Activated T-cell treated with anti-CD3 and anti-CD28 coated beads, Interleukin-2, amount 50 U/mL, for 4 hours (primary cell): ENCODE data around the gene RIC1. TPM values are rescaled to one million over a fixed set of nuclear protein-coding genes. Genes with fewer than 3 reads are reported as not detected.
"Not testable (repeated sequence)": the region's sequence is repeated elsewhere in the genome, so short reads cannot be mapped to it uniquely, and the experiment has no call there.

ENCODE experiments used
- ATAC-seq, 2 donors: fragments of 200-7000 bp; cut with Tn5 transposase; one replicate each; pipeline ENCODE4 v1.10.0; 2021
- DNase-seq: peaks from one replicate; pipeline ENCODE4 v3.0.0-alpha.2; 2020
- H3K27me3 Mint-ChIP-seq: one replicate; pipeline ENCODE4 v1.8.0; 2021; ENCODE audit warnings: low read depth, mixed read lengths
- H3K36me3 Mint-ChIP-seq: one replicate; pipeline ENCODE4 v1.8.0; 2022; ENCODE audit warnings: mixed read lengths; ENCODE audit not compliant: insufficient read depth
- H3K4me1 Mint-ChIP-seq: one replicate; pipeline ENCODE4 v1.8.0; 2021; ENCODE audit warnings: low read depth, mixed read lengths
- H3K4me3 Mint-ChIP-seq: one replicate; pipeline ENCODE4 v1.8.0; 2021; ENCODE audit warnings: mild to moderate bottlenecking, moderate library complexity, mixed read lengths
- H3K9me3 Mint-ChIP-seq: one replicate; pipeline ENCODE4 v1.8.0; 2021; ENCODE audit warnings: mixed read lengths
- total RNA-seq, 3 donors: library from RNA; stranded (reverse); gene quantifications; one replicate each; pipeline ENCODE4 v1.2.1, GENCODE V29; 2021

The RIC1 gene
- total RNA-seq, 3 donors from 2014 or later, result 10.5 to 11.2 (median 10.8) TPM

GRCh38 chr9:5714501-5715401 lies 85.8 kb downstream of the RIC1 start:
- H3K36me3 Mint-ChIP-seq, result peaks cover 55% of the 10 kb centered on the region
- H3K9me3 Mint-ChIP-seq, result peaks cover 5% of the 10 kb centered on the region
- ATAC-seq, result peak; percentile 10 to 52
- no peak overlapping the region for H3K4me3 Mint-ChIP-seq
- DNase-seq, result no peak
- H3K4me1 Mint-ChIP-seq, result peaks cover 10% of the 10 kb centered on the region
- no peaks in the 10 kb centered on the region for H3K27me3 Mint-ChIP-seq

GRCh38 chr9:5715548-5716127 lies 86.7 kb downstream of the RIC1 start:
- DNase-seq, result no peak
- no peaks in the 10 kb centered on the region for H3K27me3 Mint-ChIP-seq
- no peak overlapping the region for H3K4me3 Mint-ChIP-seq
- peaks cover 5% of the 10 kb centered on the region for H3K9me3 Mint-ChIP-seq
- H3K36me3 Mint-ChIP-seq, result peaks cover 50% of the 10 kb centered on the region
- peaks cover 12% of the 10 kb centered on the region for H3K4me1 Mint-ChIP-seq
- no peak for ATAC-seq

DNA sequence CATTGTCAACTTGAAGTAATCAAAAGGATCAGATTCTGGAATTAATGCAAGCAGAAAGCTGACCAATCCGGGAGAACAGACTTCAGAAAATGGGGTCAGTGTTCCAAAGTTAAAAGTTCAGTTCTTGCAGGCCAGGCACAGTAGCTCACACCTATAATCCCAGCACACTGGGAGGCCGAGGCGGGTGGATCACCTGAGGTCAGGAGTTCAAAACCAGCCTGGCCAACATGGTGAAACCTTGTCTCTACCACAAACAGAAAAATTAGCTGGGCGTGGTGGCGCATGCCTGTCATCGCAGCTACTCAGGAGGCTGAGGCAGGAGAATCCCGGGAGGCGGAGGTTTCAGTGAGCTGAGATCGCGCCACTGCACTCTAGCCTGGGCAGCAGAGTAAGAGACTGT lies 88.5 kb downstream of the RIC1 start:
- H3K27me3 Mint-ChIP-seq, H3K9me3 Mint-ChIP-seq, DNase-seq, ATAC-seq, H3K4me3 Mint-ChIP-seq: not testable (repeated sequence)
- peaks cover 12% of the 10 kb centered on the region for H3K4me1 Mint-ChIP-seq
- H3K36me3 Mint-ChIP-seq, result peaks cover 47% of the 10 kb centered on the region

- H3K4me1 Mint-ChIP-seq, result peaks cover 12% of the 10 kb centered on the region
These were observed 89.6 kb downstream of the RIC1 start for GRCh38 chr9:5718296-5719032.

GRCh38 chr9:5719100-5719926 lies 90.4 kb downstream of the RIC1 start:
- H3K27me3 Mint-ChIP-seq, result no peaks in the 10 kb centered on the region
- peaks cover 51% of the 10 kb centered on the region for H3K36me3 Mint-ChIP-seq
- H3K4me3 Mint-ChIP-seq, result no peak overlapping the region
- DNase-seq (no peak), ATAC-seq (no peak)
- peaks cover 5% of the 10 kb centered on the region for H3K9me3 Mint-ChIP-seq
- H3K4me1 Mint-ChIP-seq, result peaks cover 12% of the 10 kb centered on the region

More at GRCh38 chr9:5718296-5719032, 89.6 kb downstream of the RIC1 start:
- Mint-ChIP-seq H3K36me3 (peaks cover 49% of the 10 kb centered on the region), H3K27me3 (no peaks in the 10 kb centered on the region), H3K9me3 (peaks cover 5% of the 10 kb centered on the region), H3K4me3 (no peak overlapping the region)
- no peak for ATAC-seq
- DNase-seq, result no peak

GRCh38 chr9:5720151-5720550 lies 91.2 kb downstream of the RIC1 start:
- no peak for ATAC-seq
- Mint-ChIP-seq H3K4me1 (peaks cover 6% of the 10 kb centered on the region), H3K9me3 (peaks cover 5% of the 10 kb centered on the region), H3K36me3 (peaks cover 51% of the 10 kb centered on the region), H3K4me3 (no peak overlapping the region), H3K27me3 (no peaks in the 10 kb centered on the region)
- DNase-seq, result no peak

DNA sequence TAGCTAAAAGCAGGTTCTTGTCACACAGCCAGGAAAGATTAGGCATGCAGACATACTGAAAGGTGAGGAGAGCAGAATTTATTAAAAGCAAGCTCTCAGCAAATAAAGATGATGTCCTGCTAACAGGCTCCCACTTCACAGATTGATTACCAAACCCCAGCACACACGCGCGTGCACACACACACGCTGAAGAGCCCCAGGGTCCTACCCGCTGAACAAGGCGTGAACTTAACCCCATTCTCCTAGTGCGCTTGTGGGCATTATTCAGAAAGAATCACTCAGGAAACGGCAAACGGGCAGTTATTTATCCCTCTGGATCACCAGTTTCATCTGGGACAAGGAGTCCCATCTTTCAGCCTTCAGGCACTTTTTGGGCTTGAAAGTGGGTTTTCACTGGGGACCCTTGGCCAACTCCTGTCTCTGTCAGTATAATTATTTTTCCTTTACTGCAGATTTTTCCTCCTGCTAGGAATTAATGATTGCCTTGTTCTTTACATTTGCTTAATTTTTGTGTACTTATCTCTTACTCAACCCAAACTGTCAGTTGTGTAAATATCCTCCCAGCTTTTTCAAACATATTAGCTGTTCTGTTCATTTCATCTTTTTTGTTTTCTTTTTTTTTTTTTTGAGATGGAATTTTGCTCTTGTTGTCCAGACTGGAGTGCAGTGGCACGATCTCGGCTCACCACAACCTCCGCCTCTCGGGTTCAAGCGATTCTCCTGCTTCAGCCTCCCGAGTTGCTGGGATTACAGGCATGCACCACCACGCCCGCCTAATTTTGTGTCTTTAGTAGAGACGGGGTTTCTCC lies 92.6 kb downstream of the RIC1 start:
- ATAC-seq (no peak), DNase-seq (no peak)
- Mint-ChIP-seq H3K27me3 (no peaks in the 10 kb centered on the region), H3K36me3 (peaks cover 57% of the 10 kb centered on the region), H3K4me3 (no peak overlapping the region), H3K9me3 (peaks cover 5% of the 10 kb centered on the region), H3K4me1 (peaks cover 5% of the 10 kb centered on the region)

DNA sequence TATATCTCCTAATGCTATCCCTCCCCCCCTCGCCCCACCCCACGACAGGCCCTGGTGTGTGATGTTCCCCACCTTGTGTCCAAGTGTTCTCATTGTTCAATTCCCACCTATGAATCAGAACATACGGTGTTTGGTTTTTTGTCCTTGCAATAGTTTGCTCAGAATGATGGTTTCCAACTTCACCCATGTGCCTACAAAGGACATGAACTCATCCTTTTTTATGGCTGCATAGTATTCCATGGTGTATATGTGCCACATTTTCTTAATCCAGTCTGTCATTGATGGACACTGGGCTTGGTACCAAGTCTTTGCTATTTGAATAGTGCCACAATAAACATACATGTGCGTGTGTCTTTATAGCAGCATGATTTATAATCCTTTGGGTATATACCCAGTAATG lies 93.8 kb downstream of the RIC1 start:
- not testable (repeated sequence) for ATAC-seq, H3K4me1 Mint-ChIP-seq, H3K4me3 Mint-ChIP-seq, H3K27me3 Mint-ChIP-seq, H3K9me3 Mint-ChIP-seq, DNase-seq
- peaks cover 60% of the 10 kb centered on the region for H3K36me3 Mint-ChIP-seq

DNA sequence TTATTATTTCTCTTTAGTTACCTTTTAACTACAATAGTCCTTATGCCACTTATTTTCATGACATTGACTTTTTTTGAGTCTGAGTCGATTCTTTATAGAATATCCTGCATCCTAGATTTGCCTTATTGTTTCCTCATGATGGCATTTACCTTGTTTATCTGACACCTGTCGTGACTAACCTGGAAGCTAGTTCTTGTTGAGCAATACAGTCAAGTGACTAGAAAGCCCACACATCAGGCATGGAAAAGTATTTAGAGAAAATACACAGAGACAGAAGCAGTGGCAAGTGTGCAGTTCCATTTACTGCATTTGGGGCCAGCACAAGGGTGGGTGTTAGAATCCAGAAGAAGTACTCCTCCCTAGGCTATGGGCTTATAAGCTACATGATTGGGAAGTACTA lies 106.2 kb downstream of the RIC1 start:
- H3K36me3 Mint-ChIP-seq, result peaks cover 37% of the 10 kb centered on the region
- no peaks in the 10 kb centered on the region for H3K4me1 Mint-ChIP-seq
- ATAC-seq (no peak), DNase-seq (no peak)
- H3K4me3 Mint-ChIP-seq, result no peak overlapping the region
- no peaks in the 10 kb centered on the region for H3K9me3 Mint-ChIP-seq
- H3K27me3 Mint-ChIP-seq, result no peaks in the 10 kb centered on the region

GRCh38 chr9:5736563-5737346 lies 107.8 kb downstream of the RIC1 start:
- no peak for DNase-seq
- peaks cover 39% of the 10 kb centered on the region for H3K36me3 Mint-ChIP-seq

DNA sequence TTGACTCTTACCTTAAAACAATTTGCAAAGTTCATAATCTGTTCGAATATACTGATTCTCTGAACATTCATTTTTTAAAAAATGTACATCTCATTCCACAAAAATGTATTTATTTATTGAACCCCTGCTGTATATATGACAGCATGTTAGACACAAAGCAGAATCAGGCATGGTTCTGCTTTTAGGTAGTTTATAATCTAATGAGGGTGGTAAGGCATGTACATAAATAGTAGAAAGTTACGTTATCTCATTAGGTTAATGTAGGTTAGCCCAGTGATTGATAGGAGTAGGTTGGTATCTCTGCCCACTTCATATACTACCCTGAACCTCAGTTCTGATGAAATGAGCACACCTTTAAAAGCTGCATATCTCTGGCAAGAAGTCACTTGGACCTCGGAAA lies 114.2 kb downstream of the RIC1 start:
- Mint-ChIP-seq H3K9me3 (no peaks in the 10 kb centered on the region), H3K27me3 (no peaks in the 10 kb centered on the region), H3K4me1 (no peaks in the 10 kb centered on the region), H3K4me3 (no peak overlapping the region), H3K36me3 (peaks cover 43% of the 10 kb centered on the region)
- no peak for DNase-seq
- no peak for ATAC-seq

More at GRCh38 chr9:5736563-5737346, 107.8 kb downstream of the RIC1 start:
- Mint-ChIP-seq H3K9me3 (no peaks in the 10 kb centered on the region), H3K27me3 (no peaks in the 10 kb centered on the region), H3K4me1 (no peaks in the 10 kb centered on the region), H3K4me3 (no peak overlapping the region)
- ATAC-seq, result no peak

GRCh38 chr9:5748438-5748837 lies 119.5 kb downstream of the RIC1 start:
- Mint-ChIP-seq H3K4me3 (no peak overlapping the region), H3K9me3 (no peaks in the 10 kb centered on the region), H3K27me3 (no peaks in the 10 kb centered on the region), H3K36me3 (peaks cover 39% of the 10 kb centered on the region), H3K4me1 (peaks cover 5% of the 10 kb centered on the region)
- ATAC-seq (no peak), DNase-seq (no peak)

GRCh38 chr9:5749306-5749705 lies 120.4 kb downstream of the RIC1 start:
- DNase-seq, result no peak
- ATAC-seq, result no peak
- Mint-ChIP-seq H3K36me3 (peaks cover 42% of the 10 kb centered on the region), H3K4me3 (no peak overlapping the region), H3K27me3 (no peaks in the 10 kb centered on the region), H3K9me3 (no peaks in the 10 kb centered on the region), H3K4me1 (peaks cover 5% of the 10 kb centered on the region)
